ENCODE data around the gene SSH2.

Gene SSH2

DNA sequence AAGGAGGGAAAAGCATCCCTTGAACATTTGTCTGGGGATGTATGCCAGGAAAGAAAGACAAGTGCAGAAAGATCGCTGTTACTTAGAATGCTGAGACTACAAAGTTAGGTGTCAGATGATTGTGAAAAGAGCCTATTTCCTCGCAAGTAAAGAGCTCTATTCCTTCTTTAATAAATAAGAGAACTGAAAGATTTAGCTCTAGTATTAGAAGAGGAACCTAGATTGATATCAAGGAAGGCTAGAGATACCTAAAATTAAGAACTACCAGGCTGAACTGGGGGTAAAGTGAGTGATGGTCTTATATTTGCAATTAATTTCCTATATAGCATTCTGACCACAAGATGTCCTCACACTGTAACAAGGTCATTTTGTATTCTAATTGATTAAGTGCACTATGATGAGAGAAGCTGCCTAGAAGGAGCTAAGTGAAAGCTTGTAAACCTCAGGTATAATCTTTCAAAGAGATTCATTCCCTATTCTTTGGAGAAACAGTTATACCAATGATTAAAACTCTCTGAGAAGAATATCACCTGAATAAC, 62.3 kb downstream of the SSH2 start:
- POLR2A ChIA-PET = interaction anchor here (1.8 kb wide), 1 partner anchor 63 kb away, joined by 10 read pairs; the partner anchor contains the start of gene SSH2

DNA sequence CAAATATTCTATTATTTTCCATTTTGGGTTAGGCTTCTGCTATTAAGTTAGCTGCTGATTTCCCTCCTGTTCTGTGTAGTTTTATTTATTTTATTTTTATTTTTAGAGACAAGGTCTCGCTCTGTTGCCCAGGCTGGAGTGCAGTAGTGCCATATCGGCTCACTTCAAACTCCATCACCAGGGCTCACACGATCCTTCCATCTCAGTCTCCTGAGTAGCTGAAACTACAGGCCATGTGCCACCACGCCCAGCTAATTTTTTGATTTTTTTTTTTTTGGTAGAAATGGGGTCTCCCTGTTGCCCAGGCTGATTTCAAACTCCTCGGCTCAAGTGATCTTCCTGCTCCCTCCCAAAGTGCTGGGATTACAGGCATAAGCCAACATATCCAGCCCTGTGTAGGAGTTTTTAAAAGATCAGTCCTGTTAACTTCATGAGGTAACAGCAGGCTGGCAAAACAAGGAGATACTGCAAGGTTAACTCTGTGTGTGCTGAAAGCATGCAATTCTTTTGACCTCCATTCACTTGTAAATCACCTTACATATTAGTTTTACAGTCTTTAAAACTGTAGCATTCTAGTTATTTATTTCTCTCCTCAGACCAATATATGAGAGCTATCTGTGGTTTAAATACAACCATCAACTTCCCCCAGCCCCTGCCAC, 63.2 kb downstream of the SSH2 start:
- Histone ChIP-seq H3K4me3 (ENCODE audit: low read depth, low read length) (no peak overlapping the region), H3K4me1 (ENCODE audit: control insufficient read depth, insufficient read depth, low read length) (0 out of 2 replicates have a peak, but pooled peaks cover 7% of the 10 kb centered on the region), H3K36me3 (ENCODE audit: control insufficient read depth in 2 of 2, insufficient read depth in 1 of 2, low read length in 2 of 2) (no peaks in the 10 kb centered on the region; a peak in 1 of 3 replicates), H3K9me3 (ENCODE audit: control insufficient read depth, insufficient read depth, low read depth, low read length) (no peaks in the 10 kb centered on the region), H3K27ac (ENCODE audit: extremely low read depth, low read depth, low read length) (no peak overlapping the region)
- CTCF ChIA-PET = interaction anchor here (0.5 to 6.2 kb wide), 18 partner anchors 9 to 480 kb away, joined by 3 to 52 read pairs (median 4); partner anchors contain the start of gene SSH2
- POLR2A ChIA-PET = interaction anchor here (0.6 to 1.8 kb wide), 2 partner anchors 15 to 63 kb away, joined by 4 to 10 read pairs; partner anchors contain the start of gene SSH2
- TF ChIP-seq ZNF423 (tag by site-specific recombination; IDR thresholded peaks at IDR 0.05) = no peak
- TF ChIP-seq ZNF600 (tag by site-specific recombination; IDR thresholded peaks at IDR 0.05) = peak; percentile 80
- TF ChIP-seq ZFP3 (tag by site-specific recombination; IDR thresholded peaks at IDR 0.05; ENCODE audit: low read depth) = 0 out of 2 replicates have a peak, but pooled peaks have one; percentile 31
- no peak for TF ChIP-seq ZNF121 (tag by site-specific recombination; IDR thresholded peaks at IDR 0.05)
- no peak for TF ChIP-seq ZNF596 (tag by site-specific recombination; IDR thresholded peaks at IDR 0.05)
- no peak for TF ChIP-seq ZNF366 (tag by site-specific recombination; conservative IDR thresholded peaks at IDR 0.05)

More for the DNA sequence above, 62.3 kb downstream of the SSH2 start:
- H3K4me3 ChIP-seq (ENCODE audit: low read depth, low read length) = no peak overlapping the region
- TF ChIP-seq ZBTB17 (tag by site-specific recombination; IDR thresholded peaks at IDR 0.05) = peak; percentile 59
- no peak for TF ChIP-seq ZNF48 (tag by site-specific recombination; IDR thresholded peaks at IDR 0.05)
- TF ChIP-seq ZNF560 (tag by site-specific recombination; IDR thresholded peaks at IDR 0.05; ENCODE audit: borderline replicate concordance) = no peak
- TF ChIP-seq SETDB1 (IDR thresholded peaks at IDR 0.05; ENCODE audit: insufficient read length, low read length) = no peak
- no peak for TF ChIP-seq ZNF544 (tag by site-specific recombination; IDR thresholded peaks at IDR 0.05)
- TF ChIP-seq ZNF792 (tag by site-specific recombination; IDR thresholded peaks at IDR 0.05) = no peak
- TF ChIP-seq ZNF660 (tag by site-specific recombination; IDR thresholded peaks at IDR 0.05) = peak; percentile 45; the same call in 1 of the 2 replicates
- TF ChIP-seq, protein P1, sequence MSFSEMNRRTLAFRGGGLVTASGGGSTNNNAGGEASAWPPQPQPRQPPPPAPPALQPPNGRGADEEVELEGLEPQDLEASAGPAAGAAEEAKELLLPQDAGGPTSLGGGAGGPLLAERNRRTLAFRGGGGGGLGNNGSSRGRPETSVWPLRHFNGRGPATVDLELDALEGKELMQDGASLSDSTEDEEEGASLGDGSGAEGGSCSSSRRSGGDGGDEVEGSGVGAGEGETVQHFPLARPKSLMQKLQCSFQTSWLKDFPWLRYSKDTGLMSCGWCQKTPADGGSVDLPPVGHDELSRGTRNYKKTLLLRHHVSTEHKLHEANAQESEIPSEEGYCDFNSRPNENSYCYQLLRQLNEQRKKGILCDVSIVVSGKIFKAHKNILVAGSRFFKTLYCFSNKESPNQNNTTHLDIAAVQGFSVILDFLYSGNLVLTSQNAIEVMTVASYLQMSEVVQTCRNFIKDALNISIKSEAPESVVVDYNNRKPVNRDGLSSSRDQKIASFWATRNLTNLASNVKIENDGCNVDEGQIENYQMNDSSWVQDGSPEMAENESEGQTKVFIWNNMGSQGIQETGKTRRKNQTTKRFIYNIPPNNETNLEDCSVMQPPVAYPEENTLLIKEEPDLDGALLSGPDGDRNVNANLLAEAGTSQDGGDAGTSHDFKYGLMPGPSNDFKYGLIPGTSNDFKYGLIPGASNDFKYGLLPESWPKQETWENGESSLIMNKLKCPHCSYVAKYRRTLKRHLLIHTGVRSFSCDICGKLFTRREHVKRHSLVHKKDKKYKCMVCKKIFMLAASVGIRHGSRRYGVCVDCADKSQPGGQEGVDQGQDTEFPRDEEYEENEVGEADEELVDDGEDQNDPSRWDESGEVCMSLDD (tag by site-specific recombination; IDR thresholded peaks at IDR 0.05) = no peak
- TF ChIP-seq ZNF324 (tag by site-specific recombination; IDR thresholded peaks at IDR 0.05) = no peak
- TF ChIP-seq, protein P2, sequence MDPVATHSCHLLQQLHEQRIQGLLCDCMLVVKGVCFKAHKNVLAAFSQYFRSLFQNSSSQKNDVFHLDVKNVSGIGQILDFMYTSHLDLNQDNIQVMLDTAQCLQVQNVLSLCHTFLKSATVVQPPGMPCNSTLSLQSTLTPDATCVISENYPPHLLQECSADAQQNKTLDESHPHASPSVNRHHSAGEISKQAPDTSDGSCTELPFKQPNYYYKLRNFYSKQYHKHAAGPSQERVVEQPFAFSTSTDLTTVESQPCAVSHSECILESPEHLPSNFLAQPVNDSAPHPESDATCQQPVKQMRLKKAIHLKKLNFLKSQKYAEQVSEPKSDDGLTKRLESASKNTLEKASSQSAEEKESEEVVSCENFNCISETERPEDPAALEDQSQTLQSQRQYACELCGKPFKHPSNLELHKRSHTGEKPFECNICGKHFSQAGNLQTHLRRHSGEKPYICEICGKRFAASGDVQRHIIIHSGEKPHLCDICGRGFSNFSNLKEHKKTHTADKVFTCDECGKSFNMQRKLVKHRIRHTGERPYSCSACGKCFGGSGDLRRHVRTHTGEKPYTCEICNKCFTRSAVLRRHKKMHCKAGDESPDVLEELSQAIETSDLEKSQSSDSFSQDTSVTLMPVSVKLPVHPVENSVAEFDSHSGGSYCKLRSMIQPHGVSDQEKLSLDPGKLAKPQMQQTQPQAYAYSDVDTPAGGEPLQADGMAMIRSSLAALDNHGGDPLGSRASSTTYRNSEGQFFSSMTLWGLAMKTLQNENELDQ (tag by site-specific recombination; IDR thresholded peaks at IDR 0.05; ENCODE audit: low read depth) = no peak
- TF ChIP-seq ZSCAN16 (tag by site-specific recombination; IDR thresholded peaks at IDR 0.05) = no peak
- TF ChIP-seq MZF1 (tag by site-specific recombination; IDR thresholded peaks at IDR 0.05; ENCODE audit: borderline replicate concordance) = no peak
- no peak for TF ChIP-seq ZNF184 (tag by site-specific recombination; IDR thresholded peaks at IDR 0.05)
- peak; percentile 13; the same call in 1 of the 2 replicates for TF ChIP-seq ZNF654 (tag by site-specific recombination; IDR thresholded peaks at IDR 0.05; ENCODE audit: low read depth)
- no peaks in the 10 kb centered on the region; a peak in 1 of 3 replicates for H3K36me3 ChIP-seq (ENCODE audit: control insufficient read depth in 2 of 2, insufficient read depth in 1 of 2, low read length in 2 of 2)
- no peaks in the 10 kb centered on the region for H3K9me3 ChIP-seq (ENCODE audit: control insufficient read depth, insufficient read depth, low read depth, low read length)
- H3K4me1 ChIP-seq (ENCODE audit: control insufficient read depth, insufficient read depth, low read length) = 0 out of 2 replicates have a peak, but pooled peaks cover 7% of the 10 kb centered on the region
- CTCF ChIA-PET = interaction anchor here (0.5 to 6.2 kb wide), 23 partner anchors 9 to 463 kb away, joined by 3 to 52 read pairs (median 4); partner anchors contain the start of gene SSH2
- no peak overlapping the region for H3K27ac ChIP-seq (ENCODE audit: extremely low read depth, low read depth, low read length)

All from HEK293 (cell line).